IPS DF 4.7 (cell line): ENCODE results near the gene AOPEP.

Experiments
- DNase-seq: peaks from one replicate; pipeline ENCODE4 v3.0.0-alpha.2; 2013; ENCODE audit warnings: low spot score; ENCODE audit errors: extremely low read depth

The AOPEP gene

GRCh38 chr9:94984891-94985476 lies 258.5 kb downstream of the AOPEP start:
- DNase-seq: no peak

GRCh38 chr9:94985649-94986048 lies 259.1 kb downstream of the AOPEP start:
- no peak for DNase-seq

GRCh38 chr9:94987731-94988130 lies 261.2 kb downstream of the AOPEP start:
- DNase-seq: no peak

- no peak for DNase-seq
These were observed 264.5 kb downstream of the AOPEP start for GRCh38 chr9:94990897-94991561.

- no peak for DNase-seq
These were observed 265.7 kb downstream of the AOPEP start for GRCh38 chr9:94991961-94992907.

GRCh38 chr9:94993160-94993820 lies 266.8 kb downstream of the AOPEP start:
- no peak for DNase-seq

- no peak for DNase-seq
These were observed 267.3 kb downstream of the AOPEP start for GRCh38 chr9:94993821-94994165.

- DNase-seq: no peak
These were observed 268.7 kb downstream of the AOPEP start for GRCh38 chr9:94995048-94995693.

GRCh38 chr9:94996641-94997040 lies 270.1 kb downstream of the AOPEP start:
- DNase-seq: no peak

- DNase-seq: no peak
These were observed 271.2 kb downstream of the AOPEP start for GRCh38 chr9:94997727-94998126.

- no peak for DNase-seq
These were observed 273.3 kb downstream of the AOPEP start for GRCh38 chr9:94999832-95000231.

- no peak for DNase-seq
These were observed 274.3 kb downstream of the AOPEP start for GRCh38 chr9:95000821-95001220.

GRCh38 chr9:95001720-95002119 lies 275.2 kb downstream of the AOPEP start:
- no peak for DNase-seq

GRCh38 chr9:95003689-95004410 lies 277.4 kb downstream of the AOPEP start:
- DNase-seq: no peak

GRCh38 chr9:95004411-95005277 lies 278.1 kb downstream of the AOPEP start:
- DNase-seq: no peak

- no peak for DNase-seq
These were observed 279.0 kb downstream of the AOPEP start for GRCh38 chr9:95005278-95006143.

- no peak for DNase-seq
These were observed 280.8 kb downstream of the AOPEP start for GRCh38 chr9:95007226-95007869.

- no peak for DNase-seq
These were observed 281.8 kb downstream of the AOPEP start for GRCh38 chr9:95008151-95008771.
